ENCODE results near the gene PDE11A. TPM values are rescaled to one million over a fixed set of nuclear protein-coding genes. Genes with fewer than 3 reads are reported as not detected.

Gene PDE11A
- total RNA-seq, 2 donors from 2014 or later: 0.28 to 3.5 TPM

DNA sequence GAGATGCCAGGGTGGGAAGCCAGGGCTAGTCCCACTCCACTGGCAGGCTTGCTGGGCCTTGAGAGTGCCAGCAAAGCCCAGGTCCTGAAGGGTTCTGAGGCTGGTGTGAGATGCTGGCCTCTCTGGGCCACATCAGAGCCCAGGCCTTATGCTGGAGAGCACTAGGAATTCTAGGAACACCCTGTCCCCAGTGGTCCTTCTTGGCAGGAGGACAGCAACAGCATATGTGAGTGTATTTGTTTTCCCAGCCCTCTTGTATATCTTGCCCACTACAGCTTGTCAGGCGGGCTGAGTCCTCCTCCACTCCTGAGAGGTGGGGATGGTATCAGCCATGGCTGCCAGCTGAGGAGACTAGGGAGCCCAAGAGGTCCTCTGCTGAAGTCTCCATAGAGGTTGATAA lies 327.0 kb downstream of the PDE11A start:
- no peak overlapping the region for H3K27ac ChIP-seq
- no peaks in the 10 kb centered on the region for H3K4me1 ChIP-seq (ENCODE audit: control insufficient read depth in 1 of 2, low read depth in 2 of 2)
- ATAC-seq (ENCODE audit: insufficient number of reproducible peaks, low FRiP score, low read depth) (no peak), DNase-seq (ENCODE audit: low spot score) (no peak)
- no peaks in the 10 kb centered on the region for H3K27me3 ChIP-seq (replicated peaks; ENCODE audit: insufficient read depth)
- H3K4me3 ChIP-seq: no peak overlapping the region
- H3K9me3 ChIP-seq: no peaks in the 10 kb centered on the region
- no peaks in the 10 kb centered on the region for H3K36me3 ChIP-seq
- TF ChIP-seq CTCF (IDR thresholded peaks at IDR 0.05): no peak

DNA sequence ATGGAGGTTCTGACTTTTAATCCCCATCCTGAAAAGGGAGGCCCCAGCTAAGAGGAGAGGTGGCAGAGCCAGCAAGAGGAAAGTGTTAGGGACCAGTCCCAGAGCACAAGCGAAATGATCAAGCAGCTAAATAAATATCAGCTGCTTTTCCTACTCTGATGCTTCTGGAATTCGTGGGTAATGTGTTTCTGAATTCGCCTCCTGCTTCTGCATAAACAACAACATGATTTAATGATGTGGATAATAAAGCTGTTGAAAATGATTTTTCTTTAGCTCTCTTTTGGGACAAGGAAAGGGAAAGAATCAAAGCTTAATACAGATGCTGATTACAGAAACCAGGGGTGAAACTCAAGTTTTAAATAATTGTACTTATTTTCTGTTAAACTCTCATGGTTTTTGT lies 329.7 kb downstream of the PDE11A start:
- Histone ChIP-seq H3K27ac (no peak overlapping the region), H3K36me3 (no peaks in the 10 kb centered on the region), H3K4me1 (ENCODE audit: control insufficient read depth in 1 of 2, low read depth in 2 of 2) (no peaks in the 10 kb centered on the region), H3K9me3 (no peaks in the 10 kb centered on the region), H3K27me3 (replicated peaks; ENCODE audit: insufficient read depth) (no peaks in the 10 kb centered on the region), H3K4me3 (no peak overlapping the region)
- TF ChIP-seq CTCF (IDR thresholded peaks at IDR 0.05): no peak
- no peak for ATAC-seq (ENCODE audit: insufficient number of reproducible peaks, low FRiP score, low read depth)
- no peak for DNase-seq (ENCODE audit: low spot score)

DNA sequence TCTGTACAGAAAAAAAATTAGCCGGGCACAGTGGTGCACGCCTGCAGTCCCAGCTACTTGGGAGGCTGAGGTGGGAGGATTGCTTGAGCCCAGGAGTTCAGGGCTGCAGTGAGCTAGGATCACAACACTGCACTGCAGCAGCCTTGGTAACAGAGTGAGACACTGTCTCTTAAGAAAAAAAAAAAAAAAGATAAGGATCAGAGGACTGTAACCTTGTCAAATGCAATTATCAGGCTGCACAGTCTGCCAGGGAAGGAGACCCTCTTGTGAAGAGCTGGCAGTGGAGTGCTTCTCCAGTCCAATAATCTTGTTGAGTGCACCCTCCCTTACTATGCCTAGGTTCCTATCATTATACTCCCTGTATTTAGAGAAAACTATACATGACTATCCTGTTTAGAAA lies 330.7 kb downstream of the PDE11A start:
- no peaks in the 10 kb centered on the region for H3K36me3 ChIP-seq
- H3K4me1 ChIP-seq (ENCODE audit: control insufficient read depth in 1 of 2, low read depth in 2 of 2): no peaks in the 10 kb centered on the region
- ATAC-seq (ENCODE audit: insufficient number of reproducible peaks, low FRiP score, low read depth) (no peak), DNase-seq (ENCODE audit: low spot score) (no peak)
- H3K9me3 ChIP-seq: no peaks in the 10 kb centered on the region
- H3K27me3 ChIP-seq (replicated peaks; ENCODE audit: insufficient read depth): no peaks in the 10 kb centered on the region
- no peak overlapping the region for H3K27ac ChIP-seq
- no peak for TF ChIP-seq CTCF (IDR thresholded peaks at IDR 0.05)
- no peak overlapping the region for H3K4me3 ChIP-seq

DNA sequence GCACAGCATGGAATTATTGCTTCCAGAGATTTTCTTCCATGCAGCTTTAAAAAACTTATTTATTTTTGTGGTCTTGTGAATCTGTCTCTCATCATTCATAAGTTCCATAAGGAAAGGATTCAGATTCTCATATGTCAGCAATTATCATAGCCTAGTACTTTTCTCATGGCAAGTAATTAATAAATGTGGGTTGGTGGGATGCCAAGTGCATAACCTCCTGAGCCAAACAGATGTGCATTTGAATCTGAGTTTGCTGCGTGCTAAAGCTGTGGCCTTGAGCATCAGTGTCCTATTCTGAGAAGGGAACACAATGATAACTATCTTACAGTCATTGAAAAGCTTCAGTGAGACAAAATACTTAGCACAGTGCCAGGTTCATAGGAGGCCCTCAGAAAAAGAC lies 331.9 kb downstream of the PDE11A start:
- H3K9me3 ChIP-seq: no peaks in the 10 kb centered on the region
- ATAC-seq (ENCODE audit: insufficient number of reproducible peaks, low FRiP score, low read depth): no peak
- H3K36me3 ChIP-seq: no peaks in the 10 kb centered on the region
- H3K27me3 ChIP-seq (replicated peaks; ENCODE audit: insufficient read depth): no peaks in the 10 kb centered on the region
- H3K4me1 ChIP-seq (ENCODE audit: control insufficient read depth in 1 of 2, low read depth in 2 of 2): no peaks in the 10 kb centered on the region
- TF ChIP-seq CTCF (IDR thresholded peaks at IDR 0.05): no peak
- DNase-seq (ENCODE audit: low spot score): no peak
- no peak overlapping the region for H3K4me3 ChIP-seq
- no peak overlapping the region for H3K27ac ChIP-seq

- ATAC-seq (ENCODE audit: insufficient number of reproducible peaks, low FRiP score, low read depth) (no peak), DNase-seq (ENCODE audit: low spot score) (no peak)
- Histone ChIP-seq H3K4me1 (ENCODE audit: control insufficient read depth in 1 of 2, low read depth in 2 of 2) (no peaks in the 10 kb centered on the region), H3K27me3 (replicated peaks; ENCODE audit: insufficient read depth) (no peaks in the 10 kb centered on the region), H3K4me3 (no peak overlapping the region), H3K36me3 (no peaks in the 10 kb centered on the region), H3K27ac (no peak overlapping the region), H3K9me3 (no peaks in the 10 kb centered on the region)
- TF ChIP-seq CTCF (IDR thresholded peaks at IDR 0.05): no peak
These were observed 333.9 kb downstream of the PDE11A start for GRCh38 chr2:177738461-177739235.

Measured in thoracic aorta (tissue), 2 donors.